ENCODE data around the gene DCDC2C.
"Not testable (repeated sequence)": the region's sequence is repeated elsewhere in the genome, so short reads cannot be mapped to it uniquely, and the experiment has no call there.

The DCDC2C gene, protein sequence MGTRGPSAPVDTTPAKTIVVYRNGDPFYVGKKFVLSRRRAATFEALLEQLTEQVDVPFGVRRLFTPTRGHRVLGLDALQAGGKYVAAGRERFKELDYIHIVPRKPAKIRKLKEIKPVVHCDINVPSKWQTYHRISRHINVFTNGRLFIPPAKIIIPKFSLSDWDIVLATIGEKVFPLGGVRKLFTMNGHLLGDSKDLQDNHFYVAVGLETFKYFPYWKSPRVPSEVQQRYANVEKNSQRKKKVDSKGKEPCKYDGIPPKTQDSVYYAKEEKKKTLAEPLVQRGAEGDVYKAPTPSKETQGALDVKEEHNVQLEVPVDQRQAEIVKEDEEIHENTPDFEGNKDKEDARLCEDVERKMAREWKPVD

DNA sequence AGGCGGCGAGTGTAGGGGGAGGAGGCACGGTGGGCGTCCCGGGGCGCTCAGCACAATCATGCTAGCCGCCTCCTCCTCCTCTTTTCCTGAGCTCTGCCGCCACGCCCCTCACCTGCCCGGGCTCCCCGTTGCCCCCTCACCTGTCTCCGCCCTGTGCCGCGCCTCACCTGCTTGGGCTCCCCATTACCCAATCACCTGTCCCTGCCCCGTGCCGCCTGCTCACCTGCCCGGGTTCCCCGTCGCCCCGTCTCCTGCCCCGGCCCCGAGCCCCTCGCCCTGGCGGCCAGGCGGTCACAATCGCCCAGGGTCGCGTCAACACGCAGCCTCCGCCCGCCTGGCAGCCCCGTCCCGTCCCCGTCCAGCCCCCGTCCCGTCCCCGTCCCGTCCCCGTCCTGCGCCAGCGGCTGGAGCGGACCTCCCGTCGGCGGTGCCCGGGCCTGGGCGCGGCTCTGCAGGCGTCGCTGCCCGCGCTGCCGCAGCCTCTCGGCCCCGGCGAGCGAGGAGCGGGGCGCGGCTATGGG is at the start of gene DCDC2C:
DCDC2C (plus strand) TSS at position 340 of the 521 bp plus-strand sequence; CDS start at position 517, 177 bp downstream.
- no peak for DNase-seq (ENCODE audit: low read depth in 2 of 2)

DNA sequence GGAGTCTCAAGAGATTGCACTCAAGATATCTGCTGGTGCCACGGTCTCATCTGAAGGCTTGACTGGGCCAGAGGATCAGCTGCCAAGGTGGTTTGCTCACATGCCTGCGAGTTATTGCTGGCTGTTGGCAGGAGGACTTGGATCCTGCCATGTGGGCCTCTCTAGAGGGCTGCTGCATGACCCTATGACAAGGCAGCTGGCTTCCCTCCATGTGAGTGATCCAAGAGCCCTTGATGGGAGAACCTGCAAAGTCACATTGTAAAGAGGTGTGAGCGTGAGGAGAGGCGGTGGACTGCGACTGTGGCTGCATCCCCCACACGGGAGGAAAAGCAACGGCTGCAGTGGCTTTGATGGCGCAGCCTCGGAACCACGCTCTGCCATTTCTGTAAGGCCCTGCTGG is 49.4 kb upstream of the DCDC2C start:
- no peak for DNase-seq (ENCODE audit: low read depth in 2 of 2)

DNA sequence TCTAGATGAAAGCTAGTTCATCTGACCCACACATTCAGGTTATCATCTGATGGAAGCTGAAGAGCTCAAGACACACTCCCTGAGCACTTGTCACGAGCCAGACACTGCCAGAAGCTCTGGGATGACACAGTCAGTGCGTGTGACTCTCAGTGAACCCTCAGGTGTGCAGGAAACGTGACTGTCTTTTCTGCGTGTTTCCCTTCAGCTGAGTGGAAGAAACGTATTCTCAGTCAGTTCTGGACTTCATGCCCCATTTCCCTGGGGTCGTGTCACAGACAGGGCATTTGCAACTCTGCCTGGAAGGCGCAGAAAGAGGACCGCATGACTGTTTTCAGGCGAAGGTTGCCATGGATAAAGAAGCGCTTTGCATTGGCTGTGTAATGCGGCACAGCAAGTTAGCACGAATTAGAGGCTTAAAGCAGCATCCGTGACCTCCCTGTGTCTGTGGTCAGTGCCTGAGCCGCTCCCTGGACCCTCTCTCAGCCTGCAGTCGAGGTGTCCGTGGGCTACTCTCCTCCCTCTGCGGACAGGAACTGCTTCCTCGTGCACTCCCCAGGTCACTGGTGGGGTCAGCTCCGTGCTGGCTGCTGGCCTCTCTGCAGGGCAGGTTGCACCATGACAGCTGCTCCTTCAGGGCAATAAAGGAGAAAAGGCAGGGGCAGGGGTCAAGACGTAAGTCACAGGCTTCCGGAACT is 48.7 kb upstream of the DCDC2C start:
- no peak for DNase-seq (ENCODE audit: low read depth in 2 of 2)

DNA sequence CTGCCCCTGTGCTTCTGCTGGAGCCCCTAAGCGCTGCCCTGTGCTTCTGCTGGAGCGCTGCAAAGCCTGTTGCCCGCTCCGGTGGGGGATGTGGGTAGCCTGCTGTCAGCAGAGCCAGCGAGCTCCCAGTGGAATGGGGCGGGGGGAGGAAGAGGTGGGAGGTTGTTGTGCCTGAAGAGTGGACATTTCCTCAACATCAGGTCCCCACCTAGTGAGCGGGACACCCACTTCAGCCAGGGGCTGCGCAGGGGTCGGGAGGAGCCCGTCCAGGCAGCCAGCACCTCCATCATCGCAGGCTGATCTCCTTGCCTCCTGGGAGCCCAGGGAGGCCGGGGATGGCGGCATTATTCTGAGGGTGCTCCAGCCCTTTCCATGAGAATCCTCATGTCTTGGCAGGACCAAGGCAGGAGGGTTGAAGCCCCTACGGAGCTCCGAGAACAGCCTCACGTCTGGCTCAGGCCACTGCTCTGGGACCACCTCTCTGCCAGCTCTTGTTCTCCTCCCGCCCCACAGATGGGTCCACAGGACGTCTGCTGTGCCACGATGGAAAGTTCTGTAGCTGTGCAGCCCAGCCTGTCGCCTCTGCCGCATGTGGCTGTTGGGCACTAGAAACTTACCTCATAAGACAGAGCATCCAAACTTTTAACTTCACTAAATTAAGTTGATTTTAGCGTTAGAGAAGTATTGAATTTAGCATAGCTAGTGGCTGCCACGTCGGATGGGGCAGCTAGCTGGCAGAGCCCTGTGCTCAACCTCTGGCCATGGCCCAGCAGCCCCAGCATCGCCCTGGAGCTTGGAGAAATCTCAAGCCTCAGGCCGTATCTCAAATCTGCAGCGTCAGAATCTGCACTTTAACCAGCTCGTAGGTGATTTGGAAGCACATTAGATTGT is 47.3 kb upstream of the DCDC2C start:
- no peak for DNase-seq (ENCODE audit: low read depth in 2 of 2)

DNA sequence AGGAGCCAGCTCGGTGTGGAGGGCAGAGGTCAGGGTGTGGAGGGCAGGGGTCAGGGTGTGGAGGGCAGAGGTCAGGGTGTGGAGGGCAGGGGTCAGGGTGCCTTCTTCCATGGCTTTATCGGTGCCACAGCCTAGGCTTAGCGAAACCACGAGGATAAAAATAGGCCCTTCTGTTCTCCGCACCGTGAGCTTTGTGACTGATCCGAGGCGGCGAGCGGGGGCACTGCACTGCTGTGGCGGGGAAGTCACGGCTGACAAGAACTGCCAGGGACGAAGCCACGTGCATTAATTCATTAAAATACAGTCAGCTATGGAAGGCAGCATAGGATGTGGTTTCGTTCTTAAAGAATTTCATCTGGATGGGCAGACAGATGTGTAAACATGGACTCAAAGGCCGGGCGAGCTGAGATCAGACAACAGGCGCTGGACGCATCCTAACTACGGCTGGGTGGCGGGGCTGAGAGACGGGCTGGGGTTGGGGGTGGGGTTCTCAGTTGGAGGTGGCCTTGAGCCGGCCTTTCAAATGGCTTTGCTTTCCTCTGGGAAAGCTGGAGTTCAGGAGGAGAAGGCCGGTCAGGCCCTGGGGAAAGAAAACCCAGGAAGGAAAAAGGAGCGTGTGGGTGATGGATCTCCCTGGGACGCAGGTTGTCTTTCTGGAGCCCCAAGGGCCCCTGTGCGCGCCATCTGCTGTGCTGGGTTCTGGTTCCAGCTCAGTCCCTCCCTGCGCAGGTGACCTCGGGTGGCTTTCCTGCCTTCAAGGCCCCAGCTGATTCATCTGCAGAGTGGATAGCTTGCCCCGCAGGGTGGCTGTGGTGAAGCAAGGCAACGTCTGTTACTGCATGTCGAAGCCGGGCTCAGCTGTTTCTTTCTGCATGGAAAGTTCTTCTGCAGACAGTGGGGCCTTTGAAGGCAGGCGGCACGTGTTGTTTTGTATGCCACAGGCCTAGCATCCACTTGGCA is 46.3 kb upstream of the DCDC2C start:
- DNase-seq (ENCODE audit: low read depth in 2 of 2) = no peak

DNA sequence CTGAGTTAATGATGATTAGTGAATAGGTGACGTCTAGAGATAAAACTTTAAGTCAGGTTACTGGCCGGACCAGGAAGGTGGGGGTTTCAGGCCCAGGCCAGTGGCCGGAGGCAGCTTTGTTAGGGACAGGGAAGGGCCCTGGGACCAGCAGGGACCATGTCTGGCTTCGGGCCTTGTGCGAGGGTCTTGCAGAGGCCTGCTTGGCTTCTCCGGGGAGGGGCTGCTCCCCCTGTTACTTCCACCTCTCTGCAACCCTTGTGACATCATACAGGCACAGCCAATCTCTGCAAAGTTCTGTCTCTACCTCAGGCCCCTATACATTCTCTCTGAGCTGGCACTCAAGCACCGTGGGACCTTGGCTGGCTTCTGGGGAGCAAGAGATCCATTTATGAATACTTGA is 45.5 kb upstream of the DCDC2C start, which contains the start of gene ALLC:
ALLC (plus strand) TSS at position 320 of the 400 bp plus-strand sequence. CDS start 12,958 bp downstream, outside the sequence.
- DNase-seq (ENCODE audit: low read depth in 2 of 2) = no peak

DNA sequence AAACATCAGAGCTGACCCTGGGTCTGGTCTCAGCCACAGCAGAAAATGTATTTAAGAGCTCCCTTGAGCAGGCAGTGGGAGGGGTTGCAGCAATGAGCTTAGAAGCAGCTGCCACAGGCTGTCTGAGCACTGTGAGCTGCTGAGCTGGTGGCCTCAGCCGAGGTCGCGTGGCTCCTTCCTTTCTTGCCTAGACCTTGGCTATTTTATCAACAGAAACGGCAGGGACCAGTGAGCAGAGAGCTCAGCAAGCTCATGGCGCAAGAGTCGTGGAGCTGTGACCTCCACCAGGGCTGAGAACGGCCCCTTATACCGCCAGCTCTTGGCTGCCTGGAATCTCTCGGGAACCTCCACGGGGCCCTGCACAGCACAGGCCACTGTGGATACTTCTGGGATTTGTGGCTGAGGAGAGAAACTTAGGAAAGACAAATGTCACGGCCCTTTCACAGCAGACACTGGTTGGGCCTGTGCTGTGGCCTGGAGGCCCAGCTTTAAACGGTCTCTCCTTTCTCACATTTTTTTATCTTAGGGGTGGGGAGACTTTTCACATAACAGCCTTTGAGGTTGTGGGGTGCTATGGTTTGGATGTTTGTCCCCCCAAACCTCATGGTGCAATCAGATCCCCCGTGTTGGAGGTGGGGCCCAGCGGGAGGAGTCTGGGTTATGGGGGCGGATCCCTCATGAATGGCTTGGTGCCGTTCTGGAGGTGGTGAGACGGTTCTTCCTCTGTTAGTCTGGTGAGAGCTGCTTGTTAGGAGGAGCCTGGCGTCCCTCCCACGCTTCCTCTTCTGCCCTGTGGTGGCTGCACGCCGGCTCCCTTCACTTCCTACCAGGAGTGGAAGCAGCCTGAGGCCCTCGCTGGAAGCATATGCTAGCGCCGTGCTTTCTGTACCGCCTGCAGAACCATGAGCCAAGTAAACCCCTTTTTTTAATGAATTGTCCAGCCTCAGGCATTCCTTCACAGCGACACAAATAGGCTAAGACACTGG is 43.6 kb upstream of the DCDC2C start:
- no peak for DNase-seq (ENCODE audit: low read depth in 2 of 2)

DNA sequence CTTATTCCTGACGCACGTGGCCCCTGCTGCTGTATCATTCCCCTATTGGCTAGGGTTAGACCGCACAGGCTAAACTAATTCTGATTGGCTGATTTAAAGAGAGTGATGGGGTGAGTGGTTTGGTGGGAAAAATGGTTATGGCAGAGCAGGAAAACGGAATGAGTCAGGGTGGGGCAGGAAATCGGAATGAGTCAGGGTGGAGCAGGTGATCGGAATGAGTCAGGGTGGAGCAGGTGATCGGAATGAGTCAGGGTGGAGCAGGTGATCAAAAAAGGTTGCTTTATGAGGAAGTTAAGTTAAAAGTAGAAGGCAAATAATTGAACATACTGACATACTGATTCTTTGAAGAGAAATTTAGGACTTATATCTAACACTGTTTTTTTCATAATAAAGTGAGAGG is 42.7 kb upstream of the DCDC2C start:
- not testable (repeated sequence) for DNase-seq (ENCODE audit: low read depth in 2 of 2)

DNA sequence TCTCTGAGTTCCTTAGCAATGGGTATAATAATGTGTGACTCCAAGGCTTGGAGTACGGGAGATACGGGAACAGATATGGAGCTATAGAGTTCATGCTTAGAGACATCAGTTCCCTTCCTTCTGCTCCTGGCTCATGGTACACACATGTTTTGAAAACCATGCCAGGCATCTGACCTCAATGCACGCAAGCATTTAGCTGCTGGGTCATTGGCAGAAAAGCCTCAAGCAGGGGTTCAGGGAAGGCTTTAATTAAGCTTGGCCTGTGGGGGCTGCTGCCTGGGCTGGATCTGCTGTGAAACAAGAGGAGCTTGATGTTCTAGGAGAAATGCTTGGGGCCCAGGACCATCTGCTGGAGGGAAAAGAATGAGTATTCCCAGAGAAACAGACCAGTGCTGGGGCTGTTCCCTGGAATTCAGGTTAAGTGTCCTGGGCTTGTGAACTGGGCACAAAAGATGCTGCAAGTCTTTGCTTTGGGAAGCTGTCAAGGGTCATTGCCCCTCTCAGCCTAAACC is 42.2 kb upstream of the DCDC2C start:
- DNase-seq (ENCODE audit: low read depth in 2 of 2) = no peak

DNA sequence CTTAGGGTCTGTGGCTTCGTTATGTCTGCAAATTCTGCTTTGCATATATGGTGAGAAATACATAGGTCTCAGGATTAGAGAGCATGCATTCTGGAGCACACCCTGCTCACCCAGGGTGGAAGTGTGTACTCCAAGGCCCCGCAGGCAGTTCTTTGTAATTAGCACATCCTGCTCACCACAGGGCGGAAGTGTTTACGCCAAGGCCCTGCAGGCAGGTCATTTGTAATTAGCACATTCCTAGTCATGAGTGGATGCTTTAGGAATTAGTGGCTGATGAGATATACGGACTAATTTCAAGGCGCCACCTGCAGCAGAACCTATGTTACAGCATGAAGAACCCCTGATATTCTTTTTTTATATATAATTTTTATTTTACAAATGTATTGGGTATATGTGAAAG is 41.1 kb upstream of the DCDC2C start:
- DNase-seq (ENCODE audit: low read depth in 2 of 2) = no peak

DNA sequence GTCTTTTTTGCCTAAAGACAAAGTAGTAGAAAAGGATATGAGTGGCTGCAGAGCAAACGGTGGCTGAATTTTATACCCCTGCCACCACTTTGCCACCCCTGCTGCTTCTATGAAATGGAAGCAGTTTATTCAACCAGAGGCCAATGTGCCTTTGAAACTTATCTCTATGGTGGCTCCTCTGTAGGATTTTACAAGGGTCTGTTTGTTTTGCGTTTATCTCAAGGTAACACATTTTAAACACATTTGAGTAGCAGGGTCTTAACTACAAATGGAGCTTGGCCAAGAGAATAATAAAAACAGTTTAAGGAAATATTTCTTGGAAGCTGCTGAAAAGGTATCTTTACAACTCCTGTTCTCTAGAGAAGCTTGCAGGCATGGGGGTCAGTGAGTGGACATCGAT is 39.3 kb upstream of the DCDC2C start:
- DNase-seq (ENCODE audit: low read depth in 2 of 2) = no peak

DNA sequence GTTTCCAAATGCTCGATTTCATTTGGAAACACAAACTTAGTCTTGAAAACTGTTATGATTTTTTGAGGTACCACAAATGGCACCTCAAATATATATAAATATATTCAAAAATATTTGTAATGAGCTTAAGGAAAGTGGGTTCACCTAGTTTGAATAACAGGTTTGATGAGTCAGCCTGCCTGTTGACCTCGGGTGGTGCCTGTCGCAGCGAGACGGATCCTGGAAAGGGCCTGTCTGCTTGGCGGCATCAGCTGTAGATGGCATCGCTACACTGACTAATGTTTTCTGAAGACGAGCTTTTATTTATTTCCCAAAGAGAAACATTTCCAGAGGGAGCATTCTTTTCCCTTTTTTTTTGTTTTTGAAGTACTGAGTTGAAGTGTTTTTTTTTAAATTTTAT is 38.5 kb upstream of the DCDC2C start:
- no peak for DNase-seq (ENCODE audit: low read depth in 2 of 2)

DNA sequence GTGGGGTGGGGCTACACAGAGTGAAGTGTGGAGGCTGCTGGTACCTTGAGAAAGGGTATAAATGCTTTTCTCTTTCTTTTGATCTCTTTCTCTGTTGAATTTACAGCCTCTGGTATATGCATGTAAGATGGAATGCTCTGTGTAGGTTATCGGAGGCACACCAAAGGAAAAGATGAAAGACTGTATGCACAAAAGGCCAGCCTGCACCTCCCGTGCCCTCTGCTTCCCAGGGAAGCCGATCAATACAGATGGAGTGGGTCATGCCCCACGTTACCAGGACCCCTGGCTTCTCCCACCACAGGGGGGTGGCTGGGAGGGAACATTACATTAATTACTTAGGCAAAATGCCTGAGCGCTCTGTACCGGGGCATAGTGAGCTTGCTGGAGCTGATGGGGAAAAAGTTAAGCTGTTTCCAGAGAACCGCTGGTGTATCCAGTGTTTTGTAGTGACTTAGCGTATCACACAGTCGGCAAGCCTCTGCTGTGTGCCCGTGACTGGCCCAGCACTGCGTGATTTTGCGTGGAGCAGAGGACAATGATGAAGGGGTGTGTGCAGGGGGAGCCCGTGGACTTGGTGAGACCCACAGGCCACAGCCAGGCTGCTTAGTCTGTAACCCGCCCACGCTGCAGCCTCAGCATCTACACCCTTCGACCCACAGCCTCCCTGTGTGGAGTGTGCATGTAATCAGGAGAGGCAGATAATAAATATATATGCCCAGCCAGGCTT is 37.3 kb upstream of the DCDC2C start:
- no peak for DNase-seq (ENCODE audit: low read depth in 2 of 2)

DNA sequence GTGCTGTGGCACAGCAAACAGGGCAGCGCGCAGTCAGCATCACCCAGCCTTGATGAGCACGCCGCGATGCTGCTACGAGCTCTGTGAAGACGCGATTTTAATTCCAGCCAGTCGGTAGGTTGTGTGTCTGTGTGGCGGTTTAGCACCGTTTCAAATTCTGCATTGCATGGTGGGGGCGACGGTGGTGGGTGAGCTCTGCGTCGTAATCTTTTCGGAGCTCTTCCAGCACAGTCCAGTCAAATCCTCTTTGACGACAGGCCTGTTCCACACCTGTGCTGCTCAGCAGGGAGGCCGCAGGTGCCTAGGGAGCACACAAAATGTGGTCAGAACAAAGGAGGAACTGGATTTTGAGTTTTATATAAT is 36.8 kb upstream of the DCDC2C start:
- DNase-seq (ENCODE audit: low read depth in 2 of 2) = no peak

DNA sequence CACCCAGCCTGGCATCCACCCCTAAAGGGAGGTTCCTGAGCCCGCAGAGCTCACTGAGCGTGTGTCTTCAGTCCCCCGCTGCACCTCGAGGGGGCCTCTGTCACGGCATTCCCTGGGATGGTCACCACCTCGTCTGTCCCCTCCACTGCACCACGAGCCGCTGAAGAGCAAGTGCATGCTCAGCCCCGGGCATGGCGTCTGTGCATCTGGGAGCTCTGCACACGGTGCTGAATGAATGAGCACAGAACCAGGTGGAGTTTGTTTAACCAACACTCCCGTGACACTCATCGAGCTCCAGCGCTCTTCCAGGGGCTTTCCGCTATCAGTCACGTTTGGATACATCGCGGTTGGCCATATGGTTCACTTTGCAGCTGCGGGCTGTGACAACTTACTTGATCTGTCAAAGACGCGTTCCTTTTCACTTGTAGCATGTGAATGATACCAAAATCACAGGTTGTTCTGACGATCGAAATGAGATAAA is 36.2 kb upstream of the DCDC2C start:
- DNase-seq (ENCODE audit: low read depth in 2 of 2) = no peak

DNA sequence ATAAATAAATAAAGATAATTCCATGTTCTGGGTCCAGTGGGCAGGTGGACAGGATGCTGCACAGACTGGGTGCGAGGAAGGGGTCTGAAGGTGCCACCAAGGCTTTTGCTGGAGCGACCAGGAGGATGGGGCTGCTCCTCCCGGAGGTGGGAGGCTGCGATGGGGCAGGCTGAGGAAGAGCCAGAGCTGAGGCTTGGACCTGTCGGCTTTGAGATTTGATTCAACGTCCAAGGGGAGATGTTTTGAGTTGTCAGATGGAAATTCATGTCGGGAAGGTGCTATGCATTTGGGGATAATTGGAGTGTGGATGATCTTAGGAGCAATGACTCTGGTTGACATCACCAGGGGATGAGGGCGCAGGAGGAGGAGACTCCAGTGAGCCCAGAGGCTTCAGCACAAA is 33.7 kb upstream of the DCDC2C start:
- DNase-seq (ENCODE audit: low read depth in 2 of 2) = no peak

DNA sequence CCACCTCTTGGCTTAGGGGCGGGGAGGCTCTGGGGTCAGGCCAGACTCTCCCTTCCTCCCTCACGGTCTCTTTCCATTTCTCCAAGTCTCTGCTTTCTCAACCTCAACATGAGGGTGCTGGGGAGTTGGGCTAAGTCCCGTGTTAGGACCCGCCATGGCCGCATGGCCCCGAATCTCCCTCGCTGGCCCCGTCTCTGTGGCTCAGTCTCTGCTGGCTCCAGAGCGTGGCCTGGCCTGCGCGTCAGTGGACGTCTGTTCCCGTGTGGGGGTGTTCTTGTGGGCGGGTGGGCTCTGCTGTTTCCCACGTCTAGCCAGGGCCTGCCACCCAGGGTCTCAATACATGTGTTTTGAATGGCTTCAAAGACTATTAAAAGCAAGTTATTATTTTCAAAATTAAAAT is 33.0 kb upstream of the DCDC2C start:
- DNase-seq (ENCODE audit: low read depth in 2 of 2) = no peak

DNA sequence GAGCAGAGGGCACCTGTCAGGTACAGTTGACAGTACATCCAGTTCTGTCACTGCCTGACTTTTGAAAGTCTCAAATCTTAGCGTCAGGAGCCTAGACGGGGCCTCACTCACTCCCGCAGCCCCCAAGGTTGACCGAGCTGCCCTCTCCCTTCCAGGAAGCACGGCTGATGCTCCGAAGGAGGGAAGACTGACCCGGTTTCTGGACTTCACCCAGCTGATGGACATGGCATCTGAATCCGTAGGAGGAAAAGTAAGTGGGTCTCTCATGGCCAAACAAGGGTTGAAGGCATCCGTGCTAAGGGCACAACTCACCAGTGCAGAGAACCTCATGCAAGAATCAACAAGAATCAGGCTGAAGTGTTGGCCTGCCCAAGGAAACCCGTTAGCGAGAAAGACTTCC is 32.4 kb upstream of the DCDC2C start:
- no peak for DNase-seq (ENCODE audit: low read depth in 2 of 2)
